ENCODE data around the gene ABCB4. TPM values are rescaled to one million over a fixed set of nuclear protein-coding genes. Genes with fewer than 3 reads are reported as not detected.

Gene ABCB4
- total RNA-seq, 4 donors from 2014 or later, result 0.38 to 0.84 (median 0.61) TPM

- ATAC-seq (ENCODE audit: low FRiP score) (no peak), DNase-seq (ENCODE audit: low spot score) (no peak)
- no peak for TF ChIP-seq CTCF (IDR thresholded peaks at IDR 0.05)
Observed at GRCh38 chr7:87375662-87376435, 99.6 kb downstream of the ABCB4 start.

- DNase-seq (ENCODE audit: low spot score) (no peak), ATAC-seq (ENCODE audit: low FRiP score) (no peak)
- TF ChIP-seq CTCF (IDR thresholded peaks at IDR 0.05), result no peak
Observed at GRCh38 chr7:87370660-87371180, 104.8 kb downstream of the ABCB4 start.

- no peak for DNase-seq (ENCODE audit: low spot score)
Observed at GRCh38 chr7:87369216-87369615, 106.3 kb downstream of the ABCB4 start.

GRCh38 chr7:87364246-87364645 is 111.2 kb downstream of the ABCB4 start:
- no peak for DNase-seq (ENCODE audit: low spot score)
- no peak for ATAC-seq (ENCODE audit: low FRiP score)
- TF ChIP-seq CTCF (IDR thresholded peaks at IDR 0.05), result no peak

More at GRCh38 chr7:87369216-87369615, 106.3 kb downstream of the ABCB4 start:
- TF ChIP-seq CTCF (IDR thresholded peaks at IDR 0.05), result no peak
- no peak for ATAC-seq (ENCODE audit: low FRiP score)

GRCh38 chr7:87363342-87363741 is 112.1 kb downstream of the ABCB4 start:
- no peak for TF ChIP-seq CTCF (IDR thresholded peaks at IDR 0.05)
- DNase-seq (ENCODE audit: low spot score), result no peak
- ATAC-seq (ENCODE audit: low FRiP score), result no peak

- ATAC-seq (ENCODE audit: low FRiP score), result no peak
- no peak for TF ChIP-seq CTCF (IDR thresholded peaks at IDR 0.05)
- no peak for DNase-seq (ENCODE audit: low spot score)
Observed at GRCh38 chr7:87361320-87361719, 114.2 kb downstream of the ABCB4 start.

GRCh38 chr7:87359366-87359765 is 116.1 kb downstream of the ABCB4 start:
- no peak for TF ChIP-seq CTCF (IDR thresholded peaks at IDR 0.05)
- DNase-seq (ENCODE audit: low spot score) (no peak), ATAC-seq (ENCODE audit: low FRiP score) (no peak)
